ENCODE data around the gene IFIH1.

Gene IFIH1

GRCh38 chr2:162320864-162321517 is 2.5 kb upstream of the IFIH1 start:
- Histone ChIP-seq H3K27me3 (replicated peaks; ENCODE audit: insufficient read depth, low read length) (no peaks in the 10 kb centered on the region), H3K27ac (ENCODE audit: low read length) (peak overlapping the region; percentile 89; the same call in 1 of the 2 replicates), H3K9ac (ENCODE audit: low read length) (no peak overlapping the region), H2AFZ (ENCODE audit: low read length) (no peak overlapping the region), H3K36me3 (replicated peaks; ENCODE audit: insufficient read depth, low read length) (no peaks in the 10 kb centered on the region), H3K9me3 (replicated peaks; ENCODE audit: insufficient read depth, low read length) (no peaks in the 10 kb centered on the region), H3K4me3 (ENCODE audit: low read length) (no peak overlapping the region; the same call in 1 of the 2 replicates), H3K4me2 (ENCODE audit: low read depth, low read length) (peak overlapping the region; percentile 78), H3K9me2 (replicated peaks; ENCODE audit: insufficient read depth, low read length) (no peaks in the 10 kb centered on the region), H3K4me1 (ENCODE audit: low read length) (peaks cover 26% of the 10 kb centered on the region), H3K79me2 (ENCODE audit: low read length) (peaks cover 47% of the 10 kb centered on the region), H4K20me1 (ENCODE audit: insufficient read depth, low read length) (no peaks in the 10 kb centered on the region), H3F3A (ENCODE audit: insufficient read depth, low read length) (peaks cover 26% of the 10 kb centered on the region)
- no peak for DNase-seq
- TF ChIP-seq EZH2 (optimal IDR thresholded peaks at IDR 0.05; ENCODE audit: low read depth, low read length), result no peak
- TF ChIP-seq CTCF (IDR thresholded peaks at IDR 0.05; ENCODE audit: low read length), result no peak
- TF ChIP-seq EZH2phosphoT487 (IDR thresholded peaks at IDR 0.05; ENCODE audit: low read length), result no peak

GRCh38 chr2:162317861-162318327 is 590 bp downstream of the IFIH1 start:
- H3K27ac ChIP-seq (ENCODE audit: low read length), result peak overlapping the region; percentile 89

GRCh38 chr2:162317058-162317742 is 1.3 kb downstream of the IFIH1 start:
- peak overlapping the region; percentile 75 for H3K4me2 ChIP-seq (ENCODE audit: low read depth, low read length)
- peak; percentile 23 for DNase-seq
- peak overlapping the region; percentile 89; the same call in 1 of the 2 replicates for H3K27ac ChIP-seq (ENCODE audit: low read length)
- peak overlapping the region; percentile 78 for H2AFZ ChIP-seq (ENCODE audit: low read length)
- peak overlapping the region; percentile 96 for H3K4me3 ChIP-seq (ENCODE audit: low read length)
- peaks cover 26% of the 10 kb centered on the region for H3F3A ChIP-seq (ENCODE audit: insufficient read depth, low read length)
- H3K9ac ChIP-seq (ENCODE audit: low read length), result peak overlapping the region; percentile 82
- no peaks in the 10 kb centered on the region for H3K27me3 ChIP-seq (replicated peaks; ENCODE audit: insufficient read depth, low read length)
- H4K20me1 ChIP-seq (ENCODE audit: insufficient read depth, low read length), result no peaks in the 10 kb centered on the region
- no peaks in the 10 kb centered on the region for H3K9me2 ChIP-seq (replicated peaks; ENCODE audit: insufficient read depth, low read length)
- no peaks in the 10 kb centered on the region for H3K9me3 ChIP-seq (replicated peaks; ENCODE audit: insufficient read depth, low read length)
- H3K36me3 ChIP-seq (replicated peaks; ENCODE audit: insufficient read depth, low read length), result no peaks in the 10 kb centered on the region
- peaks cover 76% of the 10 kb centered on the region for H3K79me2 ChIP-seq (ENCODE audit: low read length)
- no peak for TF ChIP-seq EZH2phosphoT487 (IDR thresholded peaks at IDR 0.05; ENCODE audit: low read length)
- TF ChIP-seq CTCF (IDR thresholded peaks at IDR 0.05; ENCODE audit: low read length), result no peak
- TF ChIP-seq EZH2 (optimal IDR thresholded peaks at IDR 0.05; ENCODE audit: low read depth, low read length), result no peak
- H3K4me1 ChIP-seq (ENCODE audit: low read length), result peaks cover 38% of the 10 kb centered on the region

More at GRCh38 chr2:162317861-162318327, 590 bp downstream of the IFIH1 start:
- Histone ChIP-seq H3F3A (ENCODE audit: insufficient read depth, low read length) (peaks cover 26% of the 10 kb centered on the region), H3K4me2 (ENCODE audit: low read depth, low read length) (peak overlapping the region; percentile 75), H3K9me3 (replicated peaks; ENCODE audit: insufficient read depth, low read length) (no peaks in the 10 kb centered on the region), H3K27me3 (replicated peaks; ENCODE audit: insufficient read depth, low read length) (no peaks in the 10 kb centered on the region), H2AFZ (ENCODE audit: low read length) (peak overlapping the region; percentile 78), H3K79me2 (ENCODE audit: low read length) (peaks cover 69% of the 10 kb centered on the region), H3K4me3 (ENCODE audit: low read length) (peak overlapping the region; percentile 96), H3K36me3 (replicated peaks; ENCODE audit: insufficient read depth, low read length) (no peaks in the 10 kb centered on the region), H4K20me1 (ENCODE audit: insufficient read depth, low read length) (no peaks in the 10 kb centered on the region), H3K9me2 (replicated peaks; ENCODE audit: insufficient read depth, low read length) (no peaks in the 10 kb centered on the region), H3K4me1 (ENCODE audit: low read length) (peaks cover 37% of the 10 kb centered on the region), H3K9ac (ENCODE audit: low read length) (peak overlapping the region; percentile 82)
- peak; percentile 39 for DNase-seq
- TF ChIP-seq EZH2phosphoT487 (IDR thresholded peaks at IDR 0.05; ENCODE audit: low read length) (no peak), CTCF (IDR thresholded peaks at IDR 0.05; ENCODE audit: low read length) (no peak), EZH2 (optimal IDR thresholded peaks at IDR 0.05; ENCODE audit: low read depth, low read length) (no peak)
